NCI-H1105 treated with DMSO at 0.1 percent for 48 hours (cell line): ENCODE results near the gene KIRREL1.

Source experiments
- DNase-seq: peaks from one replicate; lab custom pipeline; 2025; lab: John Stamatoyannopoulos, UW

KIRREL1 gene

GRCh38 chr1:158007180-158007579 lies 13.7 kb downstream of the KIRREL1 start:
- DNase-seq: no peak

GRCh38 chr1:158007667-158008386 lies 14.4 kb downstream of the KIRREL1 start:
- no peak for DNase-seq

- no peak for DNase-seq
These were observed 15.2 kb downstream of the KIRREL1 start for GRCh38 chr1:158008630-158009029.

GRCh38 chr1:158011714-158012113 lies 18.3 kb downstream of the KIRREL1 start:
- DNase-seq: no peak

GRCh38 chr1:158013840-158014730 lies 20.6 kb downstream of the KIRREL1 start:
- no peak for DNase-seq

GRCh38 chr1:158014731-158015320 lies 21.4 kb downstream of the KIRREL1 start:
- DNase-seq: no peak

GRCh38 chr1:158016651-158017335 lies 23.3 kb downstream of the KIRREL1 start:
- no peak for DNase-seq

- DNase-seq: no peak
These were observed 24.6 kb downstream of the KIRREL1 start for GRCh38 chr1:158017800-158018595.

GRCh38 chr1:158019171-158019868 lies 25.9 kb downstream of the KIRREL1 start:
- DNase-seq: no peak

- DNase-seq: no peak
These were observed 26.9 kb downstream of the KIRREL1 start for GRCh38 chr1:158020259-158020885.

GRCh38 chr1:158020886-158021620 lies 27.6 kb downstream of the KIRREL1 start:
- no peak for DNase-seq

GRCh38 chr1:158021721-158022120 lies 28.3 kb downstream of the KIRREL1 start:
- no peak for DNase-seq

- DNase-seq: no peak
These were observed 29.3 kb downstream of the KIRREL1 start for GRCh38 chr1:158022554-158023312.

GRCh38 chr1:158024737-158025136 lies 31.3 kb downstream of the KIRREL1 start:
- DNase-seq: no peak

GRCh38 chr1:158025576-158026230 lies 32.3 kb downstream of the KIRREL1 start:
- DNase-seq: no peak

GRCh38 chr1:158026651-158027050 lies 33.2 kb downstream of the KIRREL1 start:
- no peak for DNase-seq

GRCh38 chr1:158027508-158027907 lies 34.1 kb downstream of the KIRREL1 start:
- DNase-seq: no peak

- DNase-seq: no peak
These were observed 35.5 kb downstream of the KIRREL1 start for GRCh38 chr1:158028969-158029368.
